Inflammatory macrophage (primary cell): ENCODE data around the gene XYLT1.

Source experiments
- DNase-seq, 2 donors: peaks; one replicate each; pipeline ENCODE4 v3.0.0-alpha.2; 2020 to 2022

XYLT1 gene

GRCh38 chr16:17371299-17371698 lies 99.5 kb downstream of the XYLT1 start:
- no peak for DNase-seq

GRCh38 chr16:17370731-17371285 lies 100.0 kb downstream of the XYLT1 start:
- DNase-seq, result no peak

GRCh38 chr16:17370223-17370707 lies 100.5 kb downstream of the XYLT1 start:
- DNase-seq, result peak in 1 of 2 donors; percentile 61

GRCh38 chr16:17369421-17370222 lies 101.1 kb downstream of the XYLT1 start:
- peak; percentile 89 to 93 for DNase-seq

GRCh38 chr16:17368951-17369350 lies 101.8 kb downstream of the XYLT1 start:
- no peak for DNase-seq

GRCh38 chr16:17368446-17368845 lies 102.3 kb downstream of the XYLT1 start:
- no peak for DNase-seq

- peak in 1 of 2 donors; percentile 53 for DNase-seq
These were observed 102.8 kb downstream of the XYLT1 start for GRCh38 chr16:17367923-17368322.

GRCh38 chr16:17367036-17367435 lies 103.7 kb downstream of the XYLT1 start:
- peak; percentile 75 to 83 for DNase-seq

GRCh38 chr16:17366299-17366961 lies 104.3 kb downstream of the XYLT1 start:
- no peak for DNase-seq

- no peak for DNase-seq
These were observed 105.0 kb downstream of the XYLT1 start for GRCh38 chr16:17365591-17366298.

- no peak for DNase-seq
These were observed 105.6 kb downstream of the XYLT1 start for GRCh38 chr16:17365211-17365541.

- DNase-seq, result no peak
These were observed 106.2 kb downstream of the XYLT1 start for GRCh38 chr16:17364319-17365210.

- DNase-seq, result no peak
These were observed 107.8 kb downstream of the XYLT1 start for GRCh38 chr16:17362946-17363345.

GRCh38 chr16:17362183-17362582 lies 108.6 kb downstream of the XYLT1 start:
- no peak for DNase-seq

- DNase-seq, result peak; percentile 94 to 97
These were observed 110.1 kb downstream of the XYLT1 start for GRCh38 chr16:17360693-17361122.

GRCh38 chr16:17359788-17360390 lies 110.9 kb downstream of the XYLT1 start:
- DNase-seq, result peak; percentile 90 to 97

GRCh38 chr16:17358846-17359245 lies 111.9 kb downstream of the XYLT1 start:
- DNase-seq, result peak; percentile 47 to 68

GRCh38 chr16:17358355-17358754 lies 112.4 kb downstream of the XYLT1 start:
- DNase-seq, result peak; percentile 64 to 82

- DNase-seq, result peak; percentile 51 to 84
These were observed 113.3 kb downstream of the XYLT1 start for GRCh38 chr16:17357307-17358062.

GRCh38 chr16:17356243-17356933 lies 114.4 kb downstream of the XYLT1 start:
- DNase-seq, result no peak
